Uterus (tissue), 2 donors: ENCODE measurements around the gene EYA3.

ENCODE experiments used
- CTCF ChIP-seq, 4 experiments: fragments of 200-600 bp in 2 of 4; fragments of 450-650 bp in 2 of 4; sonication (generic) in 2 of 4; IDR thresholded peaks; one replicate each; pipeline ENCODE4 v1.5.1; 2016 to 2019; ENCODE audit warnings: antibody characterized with exemption in 4 of 4, mild to moderate bottlenecking in 2 of 4, moderate library complexity in 1 of 4
- POLR2A ChIP-seq, 2 donors: fragments of 450-650 bp; IDR thresholded peaks; one replicate each; pipeline ENCODE4 v1.6.1; 2016; ENCODE audit warnings: antibody characterized with exemption in 2 of 2, mild to moderate bottlenecking in 1 of 2, moderate library complexity in 1 of 2

- TF ChIP-seq CTCF (IDR thresholded peaks at IDR 0.05) (no peak), POLR2A (IDR thresholded peaks at IDR 0.05) (no peak)
These were observed 30.2 kb downstream of the EYA3 start for GRCh38 chr1:28058168-28058567.
